Type B pancreatic cell (in vitro differentiated cells): ENCODE measurements around the gene FOCAD. TPM values are rescaled to one million over a fixed set of nuclear protein-coding genes. Genes with fewer than 3 reads are reported as not detected.

ENCODE experiments used
- DNase-seq: peaks from one replicate; pipeline ENCODE4 v3.0.0; 2021; ENCODE audit warnings: mixed read lengths; ENCODE audit not compliant: unreplicated experiment; ENCODE audit errors: extremely low spot score
- H3K27ac Mint-ChIP-seq: 2 replicates; pipeline ENCODE4 v1.8.0; 2021; ENCODE audit warnings: mild to moderate bottlenecking, mixed read lengths
- H3K27me3 Mint-ChIP-seq: 2 replicates; pipeline ENCODE4 v1.8.0; 2021; ENCODE audit warnings: mixed read lengths
- H3K36me3 Mint-ChIP-seq: 2 replicates; pipeline ENCODE4 v1.8.0; 2021; ENCODE audit warnings: mixed read lengths
- H3K4me1 Mint-ChIP-seq: one replicate; pipeline ENCODE4 v1.8.0; 2021; ENCODE audit warnings: mixed read lengths; ENCODE audit not compliant: unreplicated experiment
- H3K4me3 Mint-ChIP-seq: 2 replicates; pipeline ENCODE4 v1.8.0; 2021; ENCODE audit warnings: mild to moderate bottlenecking, mixed read lengths
- H3K9me3 Mint-ChIP-seq: 2 replicates; pipeline ENCODE4 v1.8.0; 2021; ENCODE audit warnings: mixed read lengths
- CTCF ChIP-seq: fragments of 200-600 bp; sonication (generic); conservative IDR thresholded peaks from 2 replicates; pipeline ENCODE4 v1.5.0; 2021; ENCODE audit warnings: antibody characterized with exemption, mild to moderate bottlenecking
- total RNA-seq: library from RNA; stranded (reverse); gene quantifications from 2 replicates; pipeline ENCODE4 v1.2.1, GENCODE V29; 2021; ENCODE audit warnings: low replicate concordance

FOCAD gene
- total RNA-seq, 1 donor from 2014 or later, result 51.0 TPM

- H3K4me1 Mint-ChIP-seq, result peaks cover 6% of the 10 kb centered on the region
- no peaks in the 10 kb centered on the region for H3K9me3 Mint-ChIP-seq
- no peak for DNase-seq
Measured at GRCh38 chr9:20658677-20659473, 25.2 kb upstream of the FOCAD start.

GRCh38 chr9:20659474-20659967 is 24.5 kb upstream of the FOCAD start:
- Mint-ChIP-seq H3K27me3 (no peaks in the 10 kb centered on the region), H3K4me3 (no peak overlapping the region), H3K36me3 (no peaks in the 10 kb centered on the region), H3K27ac (no peak overlapping the region), H3K4me1 (peaks cover 6% of the 10 kb centered on the region), H3K9me3 (no peaks in the 10 kb centered on the region)
- DNase-seq, result no peak
- TF ChIP-seq CTCF, result no peak

More at GRCh38 chr9:20658677-20659473, 25.2 kb upstream of the FOCAD start:
- H3K27ac Mint-ChIP-seq, result no peak overlapping the region
- no peaks in the 10 kb centered on the region for H3K36me3 Mint-ChIP-seq
- H3K4me3 Mint-ChIP-seq, result no peak overlapping the region
- no peak for TF ChIP-seq CTCF
- no peaks in the 10 kb centered on the region for H3K27me3 Mint-ChIP-seq

- Mint-ChIP-seq H3K9me3 (no peaks in the 10 kb centered on the region), H3K36me3 (no peaks in the 10 kb centered on the region), H3K4me1 (peaks cover 6% of the 10 kb centered on the region), H3K4me3 (no peak overlapping the region), H3K27me3 (no peaks in the 10 kb centered on the region), H3K27ac (no peak overlapping the region)
- TF ChIP-seq CTCF, result no peak
- no peak for DNase-seq
Measured at GRCh38 chr9:20662156-20662555, 21.9 kb upstream of the FOCAD start.

- TF ChIP-seq CTCF, result no peak
- no peak overlapping the region for H3K4me3 Mint-ChIP-seq
- H3K27me3 Mint-ChIP-seq, result no peaks in the 10 kb centered on the region
- no peaks in the 10 kb centered on the region for H3K36me3 Mint-ChIP-seq
- H3K9me3 Mint-ChIP-seq, result no peaks in the 10 kb centered on the region
- no peak for DNase-seq
- H3K27ac Mint-ChIP-seq, result no peak overlapping the region
- peaks cover 6% of the 10 kb centered on the region for H3K4me1 Mint-ChIP-seq
Measured at GRCh38 chr9:20663133-20663532, 20.9 kb upstream of the FOCAD start.

- H3K9me3 Mint-ChIP-seq, result no peaks in the 10 kb centered on the region
- H3K27me3 Mint-ChIP-seq, result no peaks in the 10 kb centered on the region
- peaks cover 6% of the 10 kb centered on the region for H3K4me1 Mint-ChIP-seq
- H3K36me3 Mint-ChIP-seq, result no peaks in the 10 kb centered on the region
- TF ChIP-seq CTCF, result no peak
- H3K27ac Mint-ChIP-seq, result no peak overlapping the region
- H3K4me3 Mint-ChIP-seq, result no peak overlapping the region
- DNase-seq, result no peak
Measured at GRCh38 chr9:20664501-20664900, 19.6 kb upstream of the FOCAD start.
